ENCODE results near the gene LAMA2.

The LAMA2 gene

DNA sequence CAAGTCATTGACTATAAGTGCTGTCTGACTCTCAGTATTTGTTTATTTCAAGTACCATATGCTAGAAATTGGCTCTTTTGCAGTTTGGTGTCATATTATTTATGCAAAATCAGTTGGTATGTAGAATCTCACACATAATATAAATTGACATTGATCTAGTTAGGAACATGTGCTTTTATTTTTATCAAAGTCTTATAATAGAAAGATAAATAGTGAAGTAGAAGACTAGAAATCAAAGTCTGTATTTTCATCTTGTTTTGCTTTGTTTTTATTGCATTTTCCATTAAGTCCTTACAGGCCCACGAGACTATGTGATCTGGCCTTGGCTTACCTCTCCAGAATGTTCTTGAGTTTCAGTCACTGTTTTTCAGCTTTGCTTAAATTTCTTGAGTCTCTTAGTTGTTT is 300.3 kb downstream of the LAMA2 start:
- H3K4ac ChIP-seq (ENCODE audit: low read depth in 1 of 2, low read length in 2 of 2), result no peak overlapping the region
- H4K8ac ChIP-seq (ENCODE audit: low read length), result no peak overlapping the region
- no peak overlapping the region for H2BK120ac ChIP-seq (ENCODE audit: low read depth, low read length)
- DNase-seq, result no peak
- no peaks in the 10 kb centered on the region for H3K9me3 ChIP-seq (ENCODE audit: control insufficient read depth, low read length)
- no peaks in the 10 kb centered on the region for H3K4me1 ChIP-seq (ENCODE audit: control insufficient read depth, insufficient read depth, low read depth, low read length)
- no peak overlapping the region for H3K4me2 ChIP-seq (ENCODE audit: low read length, poor library complexity, severe bottlenecking)
- H2AFZ ChIP-seq (ENCODE audit: low read depth, low read length), result no peak overlapping the region
- H4K91ac ChIP-seq (ENCODE audit: low read length), result no peak overlapping the region
- no peak overlapping the region for H2AK5ac ChIP-seq (ENCODE audit: low read length, severe bottlenecking)
- H2BK12ac ChIP-seq (ENCODE audit: low read length in 2 of 2), result no peak overlapping the region
- no peak overlapping the region for H3K23ac ChIP-seq (ENCODE audit: low read length in 2 of 2)
- no peak overlapping the region for H3K27ac ChIP-seq (ENCODE audit: low read length, poor library complexity, severe bottlenecking)
- H2BK15ac ChIP-seq (ENCODE audit: low read depth, poor library complexity, severe bottlenecking), result no peak overlapping the region
- 89% methylated on average over 1 of the region's 1 CpG for WGBS
- no peak overlapping the region for H3K18ac ChIP-seq (ENCODE audit: low read depth in 1 of 2, low read length in 2 of 2)
- H3K14ac ChIP-seq (ENCODE audit: low read length in 2 of 2), result no peak overlapping the region
- H2BK5ac ChIP-seq (ENCODE audit: low read depth, low read length, poor library complexity, severe bottlenecking), result no peak overlapping the region
- H3K27me3 ChIP-seq (ENCODE audit: control insufficient read depth in 1 of 2, insufficient read depth in 1 of 2, low read length in 2 of 2), result no peaks in the 10 kb centered on the region
- no peaks in the 10 kb centered on the region for H3K79me1 ChIP-seq (replicated peaks; ENCODE audit: low read length, poor library complexity, severe bottlenecking)
- H3K4me3 ChIP-seq (ENCODE audit: insufficient read depth in 1 of 2, low read depth in 1 of 2, low read length in 2 of 2), result no peak overlapping the region
- H3K9ac ChIP-seq (ENCODE audit: low read length), result no peak overlapping the region
- H3K36me3 ChIP-seq (ENCODE audit: control insufficient read depth in 1 of 2, insufficient read depth in 2 of 2, low read depth in 1 of 2, low read length in 2 of 2), result no peaks in the 10 kb centered on the region

DNA sequence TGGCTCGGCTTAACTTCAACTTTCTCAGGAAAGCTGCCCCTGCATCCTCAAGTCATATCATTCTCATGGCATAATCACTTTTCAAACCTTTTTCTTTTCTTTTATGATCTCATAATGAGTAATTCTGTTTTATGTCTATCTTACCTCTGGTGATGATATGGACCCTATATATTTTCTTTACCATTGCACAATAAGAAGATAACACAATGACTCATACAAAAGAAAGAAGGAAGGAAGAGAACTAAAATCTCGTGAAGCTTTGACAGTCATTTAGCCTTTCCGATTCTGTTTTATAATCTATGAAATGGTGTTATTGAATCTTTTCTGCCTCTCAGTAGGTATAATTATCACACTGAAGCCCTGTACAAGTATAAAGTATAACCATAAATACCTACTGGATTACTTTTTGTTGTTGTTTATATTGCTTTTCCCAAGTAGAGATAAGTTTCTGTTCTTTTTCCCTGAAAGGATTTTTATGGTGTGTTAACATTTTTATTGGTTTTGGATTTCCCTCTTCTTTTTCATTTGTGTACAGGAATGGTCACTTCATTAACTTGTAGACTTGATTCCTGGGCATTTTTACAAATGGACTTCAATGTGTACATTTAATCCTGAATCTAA is 300.9 kb downstream of the LAMA2 start:
- no peaks in the 10 kb centered on the region for H3K9me3 ChIP-seq (ENCODE audit: control insufficient read depth, low read length)
- no peaks in the 10 kb centered on the region for H3K79me1 ChIP-seq (replicated peaks; ENCODE audit: low read length, poor library complexity, severe bottlenecking)
- no peaks in the 10 kb centered on the region for H3K36me3 ChIP-seq (ENCODE audit: control insufficient read depth in 1 of 2, insufficient read depth in 2 of 2, low read depth in 1 of 2, low read length in 2 of 2)
- H2AK5ac ChIP-seq (ENCODE audit: low read length, severe bottlenecking), result no peak overlapping the region
- no peak overlapping the region for H3K4me2 ChIP-seq (ENCODE audit: low read length, poor library complexity, severe bottlenecking)
- no peak overlapping the region for H2BK12ac ChIP-seq (ENCODE audit: low read length in 2 of 2)
- H3K4ac ChIP-seq (ENCODE audit: low read depth in 1 of 2, low read length in 2 of 2), result no peak overlapping the region
- H2BK120ac ChIP-seq (ENCODE audit: low read depth, low read length), result no peak overlapping the region
- H3K4me3 ChIP-seq (ENCODE audit: insufficient read depth in 1 of 2, low read depth in 1 of 2, low read length in 2 of 2), result no peak overlapping the region
- DNase-seq, result peak; percentile 46
- no peak overlapping the region for H3K9ac ChIP-seq (ENCODE audit: low read length)
- WGBS, result 92% methylated on average over 1 of the region's 3 CpGs
- no peaks in the 10 kb centered on the region for H3K4me1 ChIP-seq (ENCODE audit: control insufficient read depth, insufficient read depth, low read depth, low read length)
- no peak overlapping the region for H3K23ac ChIP-seq (ENCODE audit: low read length in 2 of 2)
- no peak overlapping the region for H3K14ac ChIP-seq (ENCODE audit: low read length in 2 of 2)
- H3K27ac ChIP-seq (ENCODE audit: low read length, poor library complexity, severe bottlenecking), result no peak overlapping the region
- no peak overlapping the region for H4K91ac ChIP-seq (ENCODE audit: low read length)
- H3K18ac ChIP-seq (ENCODE audit: low read depth in 1 of 2, low read length in 2 of 2), result no peak overlapping the region
- H3K27me3 ChIP-seq (ENCODE audit: control insufficient read depth in 1 of 2, insufficient read depth in 1 of 2, low read length in 2 of 2), result no peaks in the 10 kb centered on the region
- no peak overlapping the region for H2BK5ac ChIP-seq (ENCODE audit: low read depth, low read length, poor library complexity, severe bottlenecking)
- no peak overlapping the region for H2AFZ ChIP-seq (ENCODE audit: low read depth, low read length)
- no peak overlapping the region for H2BK15ac ChIP-seq (ENCODE audit: low read depth, poor library complexity, severe bottlenecking)
- no peak overlapping the region for H4K8ac ChIP-seq (ENCODE audit: low read length)

DNA sequence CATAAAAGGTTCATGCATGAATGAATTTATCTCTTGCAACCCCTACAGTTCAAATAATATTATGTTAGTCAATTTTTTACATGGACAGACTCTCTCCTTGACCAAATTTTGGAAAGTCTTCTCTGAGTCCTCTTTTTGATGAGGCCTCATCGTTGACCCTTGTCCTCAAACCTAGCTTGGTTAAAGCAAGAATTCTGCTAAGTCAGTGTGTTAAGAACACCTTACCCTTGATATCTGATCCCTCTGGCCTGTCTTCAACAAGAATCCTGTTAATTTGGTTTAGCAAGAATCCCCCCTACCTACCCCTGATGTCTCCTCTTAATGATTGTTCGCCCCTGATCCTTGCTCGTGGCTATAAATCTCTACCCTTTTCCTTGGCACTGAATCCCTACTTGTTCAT is 301.4 kb downstream of the LAMA2 start:
- Histone ChIP-seq H2AK5ac (ENCODE audit: low read length, severe bottlenecking) (no peak overlapping the region), H3K9ac (ENCODE audit: low read length) (peak overlapping the region; percentile 27), H3K79me1 (replicated peaks; ENCODE audit: low read length, poor library complexity, severe bottlenecking) (no peaks in the 10 kb centered on the region), H4K8ac (ENCODE audit: low read length) (no peak overlapping the region), H3K4me2 (ENCODE audit: low read length, poor library complexity, severe bottlenecking) (no peak overlapping the region), H2AFZ (ENCODE audit: low read depth, low read length) (no peak overlapping the region), H2BK120ac (ENCODE audit: low read depth, low read length) (no peak overlapping the region), H3K23ac (ENCODE audit: low read length in 2 of 2) (no peak overlapping the region), H4K91ac (ENCODE audit: low read length) (no peak overlapping the region), H2BK12ac (ENCODE audit: low read length in 2 of 2) (peak overlapping the region in 1 of 2 experiments; percentile 92), H3K4ac (ENCODE audit: low read depth in 1 of 2, low read length in 2 of 2) (peak overlapping the region in 1 of 2 experiments; percentile 58), H3K4me1 (ENCODE audit: control insufficient read depth, insufficient read depth, low read depth, low read length) (no peaks in the 10 kb centered on the region), H2BK5ac (ENCODE audit: low read depth, low read length, poor library complexity, severe bottlenecking) (no peak overlapping the region), H3K18ac (ENCODE audit: low read depth in 1 of 2, low read length in 2 of 2) (peak overlapping the region in 1 of 2 experiments; percentile 49), H3K36me3 (ENCODE audit: control insufficient read depth in 1 of 2, insufficient read depth in 2 of 2, low read depth in 1 of 2, low read length in 2 of 2) (no peaks in the 10 kb centered on the region), H3K27me3 (ENCODE audit: control insufficient read depth in 1 of 2, insufficient read depth in 1 of 2, low read length in 2 of 2) (no peaks in the 10 kb centered on the region), H3K27ac (ENCODE audit: low read length, poor library complexity, severe bottlenecking) (no peak overlapping the region), H3K4me3 (ENCODE audit: insufficient read depth in 1 of 2, low read depth in 1 of 2, low read length in 2 of 2) (no peak overlapping the region), H2BK15ac (ENCODE audit: low read depth, poor library complexity, severe bottlenecking) (no peak overlapping the region), H3K9me3 (ENCODE audit: control insufficient read depth, low read length) (no peaks in the 10 kb centered on the region), H3K14ac (ENCODE audit: low read length in 2 of 2) (no peak overlapping the region)
- 97% methylated on average over 1 of the region's 3 CpGs for WGBS
- no peak for DNase-seq

DNA sequence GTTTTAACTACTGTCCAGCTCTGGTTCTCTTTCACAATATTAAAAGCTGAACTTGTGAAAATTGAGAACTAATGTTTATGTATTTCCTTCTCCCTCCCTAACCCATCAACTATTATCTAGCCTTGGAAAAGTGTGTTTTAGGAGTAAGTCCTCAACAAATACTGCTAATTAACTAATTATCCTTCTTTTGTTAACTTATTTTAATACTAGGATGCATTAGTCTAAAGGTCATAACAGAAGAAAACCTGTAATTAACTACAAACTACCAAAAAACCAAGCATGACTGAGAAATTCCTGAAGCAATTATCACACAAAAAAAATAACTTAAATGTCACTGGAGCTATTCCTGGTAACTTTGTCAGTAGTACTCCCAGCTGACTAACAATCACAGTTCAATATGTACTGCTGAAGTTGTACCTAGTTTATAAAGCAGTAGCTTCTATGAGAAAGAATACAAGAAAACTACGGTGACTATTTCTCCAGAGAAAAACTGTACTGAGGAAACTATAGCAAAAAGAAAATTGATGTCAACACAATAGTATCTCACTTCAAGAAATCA is 301.9 kb downstream of the LAMA2 start:
- H3K4ac ChIP-seq (ENCODE audit: low read depth in 1 of 2, low read length in 2 of 2), result no peak overlapping the region
- H2BK12ac ChIP-seq (ENCODE audit: low read length in 2 of 2), result no peak overlapping the region
- peak overlapping the region; percentile 27 for H3K9ac ChIP-seq (ENCODE audit: low read length)
- WGBS, result no CpG with 5 or more reads among the region's 1 CpG
- no peak overlapping the region for H2BK120ac ChIP-seq (ENCODE audit: low read depth, low read length)
- no peak overlapping the region for H3K23ac ChIP-seq (ENCODE audit: low read length in 2 of 2)
- no peaks in the 10 kb centered on the region for H3K79me1 ChIP-seq (replicated peaks; ENCODE audit: low read length, poor library complexity, severe bottlenecking)
- no peak overlapping the region for H2BK5ac ChIP-seq (ENCODE audit: low read depth, low read length, poor library complexity, severe bottlenecking)
- H2AFZ ChIP-seq (ENCODE audit: low read depth, low read length), result no peak overlapping the region
- no peaks in the 10 kb centered on the region for H3K4me1 ChIP-seq (ENCODE audit: control insufficient read depth, insufficient read depth, low read depth, low read length)
- H3K18ac ChIP-seq (ENCODE audit: low read depth in 1 of 2, low read length in 2 of 2), result no peak overlapping the region
- H3K27ac ChIP-seq (ENCODE audit: low read length, poor library complexity, severe bottlenecking), result no peak overlapping the region
- H4K91ac ChIP-seq (ENCODE audit: low read length), result no peak overlapping the region
- no peak overlapping the region for H2BK15ac ChIP-seq (ENCODE audit: low read depth, poor library complexity, severe bottlenecking)
- H3K14ac ChIP-seq (ENCODE audit: low read length in 2 of 2), result no peak overlapping the region
- no peak overlapping the region for H3K4me2 ChIP-seq (ENCODE audit: low read length, poor library complexity, severe bottlenecking)
- DNase-seq, result no peak
- H4K8ac ChIP-seq (ENCODE audit: low read length), result no peak overlapping the region
- no peak overlapping the region for H3K4me3 ChIP-seq (ENCODE audit: insufficient read depth in 1 of 2, low read depth in 1 of 2, low read length in 2 of 2)
- H3K27me3 ChIP-seq (ENCODE audit: control insufficient read depth in 1 of 2, insufficient read depth in 1 of 2, low read length in 2 of 2), result no peaks in the 10 kb centered on the region
- peaks cover 0 to 2% of the 10 kb centered on the region in 2 experiments for H3K36me3 ChIP-seq (ENCODE audit: control insufficient read depth in 1 of 2, insufficient read depth in 2 of 2, low read depth in 1 of 2, low read length in 2 of 2)
- H2AK5ac ChIP-seq (ENCODE audit: low read length, severe bottlenecking), result no peak overlapping the region
- no peaks in the 10 kb centered on the region for H3K9me3 ChIP-seq (ENCODE audit: control insufficient read depth, low read length)

Data from mesenchymal stem cell (in vitro differentiated cells and primary cell).